ENCODE data around the gene ZNF232.

Gene ZNF232

DNA sequence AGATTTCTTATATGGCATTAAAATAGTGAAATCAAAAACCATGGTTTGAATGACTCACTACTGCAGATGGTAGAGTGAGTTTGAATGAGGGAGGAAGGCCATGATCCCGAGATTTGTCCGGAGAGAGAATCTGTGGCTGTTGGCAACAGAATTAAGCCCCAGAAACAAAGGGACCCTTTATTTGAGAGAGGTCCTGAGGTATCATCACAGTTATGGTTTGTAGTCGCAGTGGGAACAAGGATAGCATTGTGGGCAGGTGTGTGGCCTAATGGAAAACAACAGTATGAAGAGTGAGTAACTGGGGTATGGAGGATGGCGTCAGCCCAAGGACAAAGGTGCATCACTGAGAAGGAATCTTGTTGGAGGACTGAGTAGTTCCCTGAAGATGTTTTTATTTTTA, 42.0 kb downstream of the ZNF232 start:
- peaks cover 0 to 8% (median 0%) of the 10 kb centered on the region in 5 donors for H3K27me3 ChIP-seq (ENCODE audit: control insufficient read depth in 5 of 5, insufficient read depth in 4 of 5, low read length in 5 of 5)
- H3K36me3 ChIP-seq (ENCODE audit: control insufficient read depth in 5 of 5, insufficient read depth in 5 of 5, low read length in 5 of 5), result no peaks in the 10 kb centered on the region
- H3K4me1 ChIP-seq (ENCODE audit: control insufficient read depth in 5 of 5, insufficient read depth in 5 of 5, low read length in 5 of 5), result no peaks in the 10 kb centered on the region
- H3K9ac ChIP-seq (ENCODE audit: low read length in 5 of 5), result no peak overlapping the region
- H3K4me3 ChIP-seq (ENCODE audit: low read depth in 1 of 5, low read length in 5 of 5), result no peak overlapping the region
- H3K9me3 ChIP-seq (ENCODE audit: control insufficient read depth in 5 of 5, low read length in 5 of 5), result no peaks in the 10 kb centered on the region
- no peak overlapping the region for H3K27ac ChIP-seq (ENCODE audit: low read depth, low read length)

GRCh38 chr17:5068236-5068635, 43.4 kb downstream of the ZNF232 start:
- Histone ChIP-seq H3K9ac (ENCODE audit: low read length in 5 of 5) (no peak overlapping the region), H3K36me3 (ENCODE audit: control insufficient read depth in 5 of 5, insufficient read depth in 5 of 5, low read length in 5 of 5) (no peaks in the 10 kb centered on the region), H3K4me3 (ENCODE audit: low read depth in 1 of 5, low read length in 5 of 5) (no peak overlapping the region), H3K27me3 (ENCODE audit: control insufficient read depth in 5 of 5, insufficient read depth in 4 of 5, low read length in 5 of 5) (peaks cover 0 to 8% (median 0%) of the 10 kb centered on the region in 5 donors), H3K9me3 (ENCODE audit: control insufficient read depth in 5 of 5, low read length in 5 of 5) (no peaks in the 10 kb centered on the region), H3K4me1 (ENCODE audit: control insufficient read depth in 5 of 5, insufficient read depth in 5 of 5, low read length in 5 of 5) (no peaks in the 10 kb centered on the region), H3K27ac (ENCODE audit: low read depth, low read length) (no peak overlapping the region)

DNA sequence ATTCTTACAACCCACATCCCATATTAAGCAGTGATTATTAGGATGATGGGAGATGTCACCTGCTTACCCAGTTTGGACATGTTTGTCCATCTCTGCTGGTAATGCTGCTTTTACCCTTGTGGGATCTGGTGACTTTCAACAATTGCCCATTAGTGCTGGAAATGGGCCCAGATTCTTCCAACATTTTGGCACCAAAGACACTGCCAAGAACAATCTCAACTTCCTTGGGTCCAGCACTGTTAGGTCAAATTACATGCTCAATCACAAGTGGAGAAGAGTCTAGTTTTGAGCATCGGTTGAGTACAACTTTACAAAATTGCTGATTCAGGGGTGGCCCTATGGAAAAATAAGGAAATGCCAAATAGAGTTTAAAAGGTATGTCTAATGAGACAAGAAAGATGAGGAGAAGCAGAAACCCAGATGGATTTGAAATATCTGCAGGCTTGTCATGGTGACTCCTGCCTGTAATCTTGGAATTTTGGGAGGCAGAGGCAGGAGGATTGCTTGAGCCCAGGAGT, 46.4 kb downstream of the ZNF232 start:
- no peak overlapping the region for H3K9ac ChIP-seq (ENCODE audit: low read length in 5 of 5)
- no peaks in the 10 kb centered on the region for H3K9me3 ChIP-seq (ENCODE audit: control insufficient read depth in 5 of 5, low read length in 5 of 5)
- H3K4me3 ChIP-seq (ENCODE audit: low read depth in 1 of 5, low read length in 5 of 5), result no peak overlapping the region

More for the DNA sequence above, 46.4 kb downstream of the ZNF232 start:
- H3K27me3 ChIP-seq (ENCODE audit: control insufficient read depth in 5 of 5, insufficient read depth in 4 of 5, low read length in 5 of 5), result no peaks in the 10 kb centered on the region
- no peaks in the 10 kb centered on the region for H3K36me3 ChIP-seq (ENCODE audit: control insufficient read depth in 5 of 5, insufficient read depth in 5 of 5, low read length in 5 of 5)
- no peak overlapping the region for H3K27ac ChIP-seq (ENCODE audit: low read depth, low read length)
- no peaks in the 10 kb centered on the region for H3K4me1 ChIP-seq (ENCODE audit: control insufficient read depth in 5 of 5, insufficient read depth in 5 of 5, low read length in 5 of 5)

All from subcutaneous abdominal adipose tissue (tissue), 5 donors.